Hepatocyte (in vitro differentiated cells): ENCODE results near the gene PRKACA. TPM values are rescaled to one million over a fixed set of nuclear protein-coding genes. Genes with fewer than 3 reads are reported as not detected.
A peak's percentile ranks its signal among the peaks of the same experiment; 100 is the strongest.

ENCODE experiments used
- DNase-seq: peaks from one replicate; pipeline ENCODE4 v3.0.0-alpha.2; 2016; ENCODE audit warnings: low spot score
- H2AFZ ChIP-seq: fragments of 200-600 bp; sonication (generic); 2 replicates; pipeline ENCODE4 v1.6.0; 2016; ENCODE audit warnings: antibody characterized with exemption, mild to moderate bottlenecking
- H3K27ac ChIP-seq: fragments of 200-600 bp; sonication (generic); 2 replicates; pipeline ENCODE4 v1.5.1; 2016; ENCODE audit warnings: mild to moderate bottlenecking
- H3K27me3 ChIP-seq: fragments of 200-600 bp; sonication (generic); 2 replicates; pipeline ENCODE4 v1.6.1; 2016
- H3K36me3 ChIP-seq: fragments of 200-600 bp; sonication (generic); replicated peaks from 2 replicates; pipeline ENCODE4 v1.5.1; 2016; ENCODE audit warnings: low read depth; ENCODE audit not compliant: insufficient read depth
- H3K4me1 ChIP-seq: fragments of 200-600 bp; sonication (generic); 2 replicates; pipeline ENCODE4 v1.5.1; 2016; ENCODE audit warnings: mild to moderate bottlenecking, moderate library complexity; ENCODE audit not compliant: insufficient read depth
- H3K4me2 ChIP-seq: fragments of 200-600 bp; sonication (generic); 2 replicates; pipeline ENCODE4 v1.6.0; 2016
- H3K4me3 ChIP-seq: fragments of 200-600 bp; sonication (generic); 2 replicates; pipeline ENCODE4 v1.5.1; 2016; ENCODE audit warnings: mild to moderate bottlenecking
- H3K79me2 ChIP-seq: fragments of 200-600 bp; sonication (generic); 2 replicates; pipeline ENCODE4 v1.6.0; 2017; ENCODE audit warnings: mild to moderate bottlenecking
- H3K9me2 ChIP-seq: fragments of 200-600 bp; sonication (generic); replicated peaks from 2 replicates; pipeline ENCODE4 v1.6.0; 2017; ENCODE audit warnings: mild to moderate bottlenecking; ENCODE audit not compliant: insufficient read depth
- H3K9me3 ChIP-seq: fragments of 200-600 bp; sonication (generic); 2 replicates; pipeline ENCODE4 v1.5.1; 2016; ENCODE audit warnings: low read depth, mild to moderate bottlenecking
- H4K20me1 ChIP-seq: fragments of 200-600 bp; sonication (generic); 2 replicates; pipeline ENCODE4 v1.6.0; 2016; ENCODE audit warnings: mild to moderate bottlenecking; ENCODE audit not compliant: insufficient read depth, poor library complexity, severe bottlenecking
- EZH2 ChIP-seq: fragments of 200-600 bp; sonication (generic); IDR thresholded peaks from 2 replicates; pipeline ENCODE4 v1.6.1; 2016; ENCODE audit warnings: antibody characterized with exemption, mild to moderate bottlenecking, borderline replicate concordance
- EZH2phosphoT487 ChIP-seq: fragments of 200-600 bp; sonication (generic); IDR thresholded peaks from one replicate; pipeline ENCODE4 v1.6.1; 2018; ENCODE audit warnings: antibody characterized with exemption, mild to moderate bottlenecking, low read depth, moderate library complexity; ENCODE audit not compliant: unreplicated experiment, severe bottlenecking
- WGBS: methylation state at CpG from one replicate; pipeline ENCODE4 v1.1.6; 2016; ENCODE audit warnings: low lambda C conversion rate; ENCODE audit errors: missing lambda C conversion rate; 5-methylcytosine and 5-hydroxymethylcytosine counted together
- polyA plus RNA-seq: library from polyadenylated mRNA; unstranded; fragments of >200 nt; fragmentation: Nextera tagmentation; extraction: Ambion mirVana; gene quantifications from 2 replicates; pipeline ENCODE4 v1.2.1, GENCODE V29; 2016
- total RNA-seq: library from RNA; depleted of rRNA; stranded (reverse); fragments of >200 nt; gene quantifications from 2 replicates; pipeline ENCODE4 v1.2.3, GENCODE V29; 2014
- TF ChIP-seq, protein P1 (sequence below): fragments of 200-600 bp; sonication (generic); IDR thresholded peaks from 2 replicates; pipeline ENCODE4 v1.5.1; 2016; ENCODE audit warnings: antibody characterized with exemption, mild to moderate bottlenecking; ENCODE audit not compliant: poor library complexity

Gene PRKACA
- total and polyA plus RNA-seq, 2 experiments from 2014 or later: 13.4 to 41.5 TPM

DNA sequence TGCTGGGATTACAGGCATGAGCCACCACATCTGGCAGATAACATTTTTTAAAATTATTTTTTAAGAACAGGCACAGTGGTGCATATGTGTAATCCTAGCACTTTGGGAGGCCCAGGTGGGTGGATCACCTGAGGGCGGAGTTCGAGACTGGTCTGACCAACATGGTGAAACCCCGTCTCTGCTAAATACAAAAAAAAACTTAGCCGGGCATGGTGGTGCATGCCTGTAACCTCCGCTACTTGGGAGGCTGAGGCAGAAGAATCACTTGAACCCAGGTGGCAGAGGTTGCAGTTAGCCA lies 55.1 kb downstream of the PRKACA start:
- no peak for TF ChIP-seq EZH2
- no peak for TF ChIP-seq EZH2phosphoT487
- TF ChIP-seq, protein P1, sequence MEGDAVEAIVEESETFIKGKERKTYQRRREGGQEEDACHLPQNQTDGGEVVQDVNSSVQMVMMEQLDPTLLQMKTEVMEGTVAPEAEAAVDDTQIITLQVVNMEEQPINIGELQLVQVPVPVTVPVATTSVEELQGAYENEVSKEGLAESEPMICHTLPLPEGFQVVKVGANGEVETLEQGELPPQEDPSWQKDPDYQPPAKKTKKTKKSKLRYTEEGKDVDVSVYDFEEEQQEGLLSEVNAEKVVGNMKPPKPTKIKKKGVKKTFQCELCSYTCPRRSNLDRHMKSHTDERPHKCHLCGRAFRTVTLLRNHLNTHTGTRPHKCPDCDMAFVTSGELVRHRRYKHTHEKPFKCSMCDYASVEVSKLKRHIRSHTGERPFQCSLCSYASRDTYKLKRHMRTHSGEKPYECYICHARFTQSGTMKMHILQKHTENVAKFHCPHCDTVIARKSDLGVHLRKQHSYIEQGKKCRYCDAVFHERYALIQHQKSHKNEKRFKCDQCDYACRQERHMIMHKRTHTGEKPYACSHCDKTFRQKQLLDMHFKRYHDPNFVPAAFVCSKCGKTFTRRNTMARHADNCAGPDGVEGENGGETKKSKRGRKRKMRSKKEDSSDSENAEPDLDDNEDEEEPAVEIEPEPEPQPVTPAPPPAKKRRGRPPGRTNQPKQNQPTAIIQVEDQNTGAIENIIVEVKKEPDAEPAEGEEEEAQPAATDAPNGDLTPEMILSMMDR: no peak
- WGBS: 85% methylated on average over 5 of the region's 5 CpGs

DNA sequence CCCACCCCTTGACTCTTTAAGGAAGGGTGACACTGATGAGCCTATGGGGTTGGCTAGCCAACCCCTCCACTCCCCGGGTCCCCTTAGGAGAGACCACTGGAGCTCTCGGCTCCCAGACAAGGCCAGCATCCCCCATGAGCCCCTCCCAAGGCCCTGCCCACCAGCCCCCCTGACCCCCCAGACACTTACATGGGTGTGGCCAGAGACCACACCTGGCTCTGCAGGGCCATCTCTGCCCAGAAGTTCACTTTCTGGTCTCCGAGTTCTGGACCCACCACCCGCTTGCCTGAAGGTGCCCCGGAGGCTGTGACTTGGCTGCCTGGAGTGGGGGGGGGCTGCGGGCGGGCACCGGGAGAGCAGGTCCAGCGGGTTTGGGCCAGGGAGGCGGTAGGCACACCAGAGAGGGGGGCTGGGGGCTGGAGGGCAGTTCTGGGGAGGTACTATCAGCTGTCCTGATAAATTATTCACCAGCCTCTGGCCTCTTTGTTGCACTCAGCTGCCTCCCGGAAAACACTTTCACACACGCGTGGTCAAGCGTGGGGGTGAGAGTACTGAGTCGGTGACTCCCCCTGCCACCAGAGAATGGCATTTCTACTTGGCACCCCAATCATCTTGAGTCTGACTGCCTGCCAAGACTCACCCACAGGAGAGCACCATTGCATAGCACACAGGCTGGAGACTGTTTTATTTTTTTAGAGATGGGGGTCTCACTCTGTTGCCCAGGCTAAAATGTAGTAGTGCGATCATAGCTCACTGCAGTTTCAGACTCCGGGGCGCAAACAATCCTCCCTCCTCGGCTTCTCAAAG lies 55.6 kb downstream of the PRKACA start, which contains the start of gene PALM3:
Gene PALM3, minus strand, starts transcription at position 326 of the 807 bp plus-strand sequence. Its CDS starts 96 bp downstream, at position 230.
- 57% methylated on average over 14 of the region's 19 CpGs for WGBS
- Histone ChIP-seq H3K4me2 (peak within 1 kb of the TSS; percentile 63), H3K27me3 (peaks cover 16% of the 10 kb centered on the region), H3K27ac (peak within 1 kb of the TSS; percentile 20), H3K9me3 (no peaks in the 10 kb centered on the region), H3K9me2 (no peaks in the 10 kb centered on the region), H3K36me3 (no peaks in the 10 kb centered on the region), H3K4me3 (no peak within 1 kb of the TSS), H2AFZ (no peak within 1 kb of the TSS), H3K79me2 (no peaks in the 10 kb centered on the region), H3K4me1 (peaks cover 5% of the 10 kb centered on the region), H4K20me1 (no peaks in the 10 kb centered on the region)
- DNase-seq: peak; percentile 60
- TF ChIP-seq EZH2: no peak
- TF ChIP-seq EZH2phosphoT487: no peak
- TF ChIP-seq, protein P1: no peak

More for the DNA sequence above, 55.1 kb downstream of the PRKACA start:
- peaks cover 16% of the 10 kb centered on the region for H3K27me3 ChIP-seq
- H3K27ac ChIP-seq: no peak overlapping the region
- no peak overlapping the region for H3K4me2 ChIP-seq
- no peak overlapping the region for H2AFZ ChIP-seq
- peaks cover 5% of the 10 kb centered on the region for H3K4me1 ChIP-seq
- no peak for DNase-seq
- H3K4me3 ChIP-seq: no peak overlapping the region
- H3K9me3 ChIP-seq: no peaks in the 10 kb centered on the region
- H3K36me3 ChIP-seq: no peaks in the 10 kb centered on the region
- no peaks in the 10 kb centered on the region for H4K20me1 ChIP-seq
- H3K79me2 ChIP-seq: no peaks in the 10 kb centered on the region
- H3K9me2 ChIP-seq: no peaks in the 10 kb centered on the region

DNA sequence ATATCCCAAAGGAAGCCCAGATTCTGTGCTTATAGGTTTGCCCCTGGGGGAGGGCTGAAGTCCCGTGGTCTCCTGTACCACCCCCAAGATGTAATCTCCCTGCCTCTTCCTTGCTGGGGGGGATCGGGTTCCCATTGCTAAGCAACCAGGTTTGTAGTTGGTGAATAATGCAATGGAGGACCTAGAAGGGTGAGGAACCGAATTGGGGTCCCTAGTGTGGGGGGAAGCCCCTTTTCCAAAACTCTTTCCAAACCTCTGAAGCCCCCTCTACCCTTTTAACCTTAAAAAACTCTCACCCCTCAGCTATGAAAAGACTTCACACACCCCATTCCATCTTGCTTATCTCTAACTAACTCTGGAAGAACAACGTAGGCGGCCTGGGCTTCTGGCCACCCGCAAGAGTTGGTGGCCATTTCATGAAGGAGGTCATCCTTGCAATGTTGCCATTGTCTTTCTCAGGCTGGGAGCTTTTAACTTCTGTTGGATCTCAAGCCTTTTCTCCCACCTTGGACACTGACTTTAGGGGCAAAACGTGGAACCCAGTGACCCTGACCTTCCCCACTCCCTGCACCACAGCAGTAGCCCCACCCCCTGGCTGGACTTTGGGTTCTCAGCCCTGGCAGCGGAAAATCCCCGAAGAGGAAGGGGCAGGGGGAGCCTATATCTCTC lies 56.3 kb downstream of the PRKACA start:
- Histone ChIP-seq H3K27me3 (peaks cover 16% of the 10 kb centered on the region), H3K79me2 (no peaks in the 10 kb centered on the region), H3K4me2 (peak overlapping the region; percentile 63), H3K9me2 (no peaks in the 10 kb centered on the region), H4K20me1 (no peaks in the 10 kb centered on the region), H3K9me3 (no peaks in the 10 kb centered on the region), H3K36me3 (no peaks in the 10 kb centered on the region), H3K27ac (peak overlapping the region; percentile 20), H3K4me3 (no peak overlapping the region), H2AFZ (no peak overlapping the region), H3K4me1 (peaks cover 5% of the 10 kb centered on the region)
- peak; percentile 52 for DNase-seq
- TF ChIP-seq, protein P1: no peak
- TF ChIP-seq EZH2phosphoT487 (no peak), EZH2 (no peak)
- WGBS: 50% methylated on average over 9 of the region's 9 CpGs
